ENCODE measurements around the gene TRIM8. TPM values are rescaled to one million over a fixed set of nuclear protein-coding genes. Genes with fewer than 3 reads are reported as not detected.

Gene TRIM8
- total RNA-seq, 2 donors from 2014 or later, result 27.7 to 32.7 TPM

GRCh38 chr10:102670871-102671434, 26.7 kb downstream of the TRIM8 start:
- H3K4me3 Mint-ChIP-seq, result peak overlapping the region; percentile 13

GRCh38 chr10:102673236-102673818, 29.0 kb downstream of the TRIM8 start:
- Histone ChIP-seq H3K27me3 (ENCODE audit: control insufficient read depth, insufficient read depth, low read length, poor library complexity, severe bottlenecking) (no peaks in the 10 kb centered on the region), H3K9ac (ENCODE audit: extremely low read depth, low read length, poor library complexity, severe bottlenecking) (no peak overlapping the region), H3K4me3 (ENCODE audit: low read length) (no peak overlapping the region), H3K36me3 (ENCODE audit: control insufficient read depth, insufficient read depth, low read length) (no peaks in the 10 kb centered on the region), H3K27ac (ENCODE audit: low read depth, low read length) (peak overlapping the region; percentile 93), H3K9me3 (ENCODE audit: control insufficient read depth, low read length) (no peaks in the 10 kb centered on the region), H3K4me1 (ENCODE audit: control insufficient read depth, insufficient read depth, low read length) (peaks cover 16% of the 10 kb centered on the region)
- Mint-ChIP-seq H3K4me1 (peaks cover 57% of the 10 kb centered on the region), H3K9me3 (no peaks in the 10 kb centered on the region), H3K27me3 (ENCODE audit: insufficient read depth) (no peaks in the 10 kb centered on the region), H3K4me3 (no peak overlapping the region), H3K27ac (no peak overlapping the region), H3K36me3 (ENCODE audit: low read depth) (peaks cover 2% of the 10 kb centered on the region)
- TF ChIP-seq CTCF (conservative IDR thresholded peaks at IDR 0.05), result no peak
- DNase-seq, result peak; percentile 63
- 88% methylated on average over 9 to 11 of the region's 13 CpGs for WGBS, 2 experiments (ENCODE audit: insufficient coverage in 1 of 2, insufficient read length in 1 of 2)

More at GRCh38 chr10:102670871-102671434, 26.7 kb downstream of the TRIM8 start:
- Histone ChIP-seq H3K27ac (ENCODE audit: low read depth, low read length) (no peak overlapping the region), H3K27me3 (ENCODE audit: control insufficient read depth, insufficient read depth, low read length, poor library complexity, severe bottlenecking) (no peaks in the 10 kb centered on the region), H3K9ac (ENCODE audit: extremely low read depth, low read length, poor library complexity, severe bottlenecking) (no peak overlapping the region), H3K9me3 (ENCODE audit: control insufficient read depth, low read length) (no peaks in the 10 kb centered on the region), H3K36me3 (ENCODE audit: control insufficient read depth, insufficient read depth, low read length) (no peaks in the 10 kb centered on the region), H3K4me1 (ENCODE audit: control insufficient read depth, insufficient read depth, low read length) (peaks cover 16% of the 10 kb centered on the region), H3K4me3 (ENCODE audit: low read length) (no peak overlapping the region)
- peaks cover 35% of the 10 kb centered on the region for H3K4me1 Mint-ChIP-seq
- DNase-seq, result peak; percentile 74
- H3K27ac Mint-ChIP-seq, result peak overlapping the region; percentile 23
- no peaks in the 10 kb centered on the region for H3K36me3 Mint-ChIP-seq (ENCODE audit: low read depth)
- no peak for TF ChIP-seq CTCF (conservative IDR thresholded peaks at IDR 0.05)
- 64 to 94% methylated on average over 3 to 6 of the region's 6 CpGs for whole genome bisulfite sequencing, 2 experiments (ENCODE audit: insufficient coverage in 1 of 2, insufficient read length in 1 of 2)
- no peaks in the 10 kb centered on the region for H3K27me3 Mint-ChIP-seq (ENCODE audit: insufficient read depth)
- no peaks in the 10 kb centered on the region for H3K9me3 Mint-ChIP-seq

GRCh38 chr10:102673819-102674511, 29.7 kb downstream of the TRIM8 start:
- no peaks in the 10 kb centered on the region for H3K9me3 ChIP-seq (ENCODE audit: control insufficient read depth, low read length)
- no peaks in the 10 kb centered on the region for H3K9me3 Mint-ChIP-seq
- TF ChIP-seq CTCF (conservative IDR thresholded peaks at IDR 0.05), result no peak
- H3K36me3 Mint-ChIP-seq (ENCODE audit: low read depth), result peaks cover 2% of the 10 kb centered on the region
- peaks cover 62% of the 10 kb centered on the region for H3K4me1 Mint-ChIP-seq
- WGBS, 2 experiments (ENCODE audit: insufficient coverage in 1 of 2, insufficient read length in 1 of 2), result 40 to 60% methylated on average over 7 to 19 of the region's 19 CpGs
- H3K27me3 Mint-ChIP-seq (ENCODE audit: insufficient read depth), result no peaks in the 10 kb centered on the region
- no peak overlapping the region for H3K4me3 ChIP-seq (ENCODE audit: low read length)
- H3K4me3 Mint-ChIP-seq, result no peak overlapping the region
- no peak overlapping the region for H3K9ac ChIP-seq (ENCODE audit: extremely low read depth, low read length, poor library complexity, severe bottlenecking)
- H3K27me3 ChIP-seq (ENCODE audit: control insufficient read depth, insufficient read depth, low read length, poor library complexity, severe bottlenecking), result no peaks in the 10 kb centered on the region
- no peak overlapping the region for H3K27ac Mint-ChIP-seq
- H3K27ac ChIP-seq (ENCODE audit: low read depth, low read length), result peak overlapping the region; percentile 93
- H3K36me3 ChIP-seq (ENCODE audit: control insufficient read depth, insufficient read depth, low read length), result no peaks in the 10 kb centered on the region
- H3K4me1 ChIP-seq (ENCODE audit: control insufficient read depth, insufficient read depth, low read length), result peaks cover 19% of the 10 kb centered on the region
- DNase-seq, result peak; percentile 63

All from endodermal cell (in vitro differentiated cells).